OCI-LY1 (cell line): Measurements from ENCODE around the gene TASL.

Source experiments
- CTCF ChIP-seq: fragments of 200-600 bp; sonication (generic), shearing (Covaris generic); IDR thresholded peaks from 2 replicates; pipeline ENCODE4 v1.5.1; 2017; ENCODE audit warnings: mild to moderate bottlenecking, antibody characterized with exemption, low read length, moderate library complexity, mixed read lengths
- EZH2 ChIP-seq: fragments of 200-600 bp; sonication (generic), shearing (Covaris generic); IDR thresholded peaks from 2 replicates; pipeline ENCODE4 v1.8.0; 2017; ENCODE audit warnings: borderline replicate concordance, mixed run types, mild to moderate bottlenecking, antibody characterized with exemption, low read length, moderate library complexity, mixed read lengths

GRCh38 chrX:30586516-30586915, 8.9 kb upstream of the TASL start:
- TF ChIP-seq CTCF (no peak), EZH2 (no peak)
